ENCODE measurements around the gene CDC42EP1.
A peak's percentile ranks its signal among the peaks of the same experiment; 100 is the strongest.
"Not testable (repeated sequence)": the region's sequence is repeated elsewhere in the genome, so short reads cannot be mapped to it uniquely, and the experiment has no call there.

The CDC42EP1 gene

DNA sequence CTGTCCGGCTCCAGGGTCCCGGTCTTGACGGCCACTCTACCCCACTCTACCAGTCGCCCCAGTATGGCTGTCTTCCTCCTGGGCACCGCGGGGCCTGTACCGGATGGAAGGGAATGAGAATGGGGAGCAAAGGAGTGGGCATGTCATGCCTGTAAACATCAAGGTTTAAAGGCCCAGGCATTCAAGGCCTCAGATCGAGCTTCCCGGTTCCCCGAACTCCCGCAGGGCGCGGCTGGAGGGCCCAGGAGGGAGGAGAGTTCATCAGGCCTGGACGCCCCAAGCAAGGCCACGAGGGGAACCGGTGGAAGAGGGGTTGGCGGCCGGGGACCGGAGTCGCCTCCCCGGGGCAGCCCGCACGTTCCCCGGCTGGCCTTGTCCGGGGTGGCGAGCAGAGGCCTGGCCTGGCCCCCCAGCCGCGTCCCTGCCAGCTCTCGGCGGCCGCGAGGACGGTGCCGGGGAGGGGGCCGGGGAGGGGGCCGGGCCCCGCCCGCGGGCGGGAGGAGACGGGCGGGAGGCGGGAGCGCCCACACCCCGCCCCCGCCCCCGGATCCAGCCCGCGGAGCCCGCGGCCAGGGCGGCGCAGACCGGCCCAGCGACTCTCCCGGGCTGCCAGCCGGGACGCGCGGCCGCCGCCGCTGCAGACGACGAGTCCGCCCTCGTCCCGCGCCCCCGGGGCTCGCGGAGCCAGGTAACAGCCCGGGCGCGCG is at the start of gene CDC42EP1:
Gene CDC42EP1 (plus strand): TSS at position 580 of the 707 bp plus-strand sequence. CDS start 5,870 bp downstream, outside the sequence.
- DNase-seq, result no peak

- no peak for DNase-seq
Observed at GRCh38 chr22:37511395-37512104, 48.7 kb upstream of the CDC42EP1 start.

GRCh38 chr22:37514526-37515051 is 45.7 kb upstream of the CDC42EP1 start:
- DNase-seq, result no peak

DNA sequence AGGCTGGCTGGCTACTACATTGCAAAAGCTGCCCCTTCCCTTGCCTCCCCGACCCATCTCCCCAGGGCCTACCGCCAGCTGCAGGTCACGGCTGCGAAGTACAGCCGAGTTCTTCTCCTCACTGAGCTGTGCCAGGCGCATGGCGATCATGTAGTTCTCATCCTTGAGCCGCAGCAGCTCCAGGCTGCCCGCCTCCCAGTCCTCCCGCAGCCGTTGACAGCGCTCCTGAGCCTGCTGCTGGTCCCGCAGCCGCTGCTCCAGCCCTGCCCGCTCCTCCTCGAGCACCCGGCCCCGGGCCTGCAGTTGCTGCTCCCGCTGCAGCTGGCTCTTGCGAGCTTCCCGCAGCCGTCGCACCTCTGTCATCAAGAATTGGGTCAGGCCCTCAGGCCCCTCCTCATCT is 44.4 kb upstream of the CDC42EP1 start:
- DNase-seq, result no peak

GRCh38 chr22:37516456-37516855 is 43.8 kb upstream of the CDC42EP1 start:
- no peak for DNase-seq

GRCh38 chr22:37517826-37518450 is 42.3 kb upstream of the CDC42EP1 start:
- DNase-seq, result no peak

DNA sequence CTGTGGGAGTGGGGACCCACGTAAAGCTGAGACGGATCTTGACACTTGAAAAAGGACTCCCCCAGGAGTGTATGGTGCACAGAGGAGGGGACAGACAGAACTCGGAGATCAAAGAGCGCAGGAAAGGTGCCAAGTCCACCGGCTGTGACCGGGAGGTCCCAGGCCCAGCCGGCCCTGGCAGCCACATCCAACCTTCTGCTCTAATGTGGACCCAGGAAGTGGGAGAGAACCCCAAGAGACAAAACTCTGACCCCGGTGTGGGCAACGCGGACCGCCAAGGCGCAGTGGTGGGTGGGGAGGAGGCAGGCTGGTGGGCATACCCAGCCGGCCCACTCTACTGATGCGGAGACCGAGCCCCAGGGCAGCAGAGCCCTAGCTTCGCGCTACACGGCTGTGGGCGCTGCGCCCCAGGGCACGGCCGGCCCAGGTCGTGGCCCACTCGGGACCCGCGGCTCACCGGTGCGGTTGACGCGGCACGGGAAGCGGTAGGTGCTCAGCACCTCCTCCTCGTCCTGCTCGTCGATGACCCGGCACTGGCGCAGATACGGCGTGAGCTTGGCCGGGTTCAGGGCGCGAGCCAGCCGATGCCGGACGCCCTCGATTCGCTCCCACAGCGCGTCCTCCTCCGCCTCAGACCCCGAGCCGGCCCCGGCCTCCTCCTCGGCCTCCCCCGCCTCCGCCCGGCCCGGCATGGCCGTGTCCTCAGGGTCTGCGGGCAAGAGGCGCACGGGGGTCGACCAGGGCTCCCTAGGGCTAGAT is 41.6 kb upstream of the CDC42EP1 start:
- no peak for DNase-seq

DNA sequence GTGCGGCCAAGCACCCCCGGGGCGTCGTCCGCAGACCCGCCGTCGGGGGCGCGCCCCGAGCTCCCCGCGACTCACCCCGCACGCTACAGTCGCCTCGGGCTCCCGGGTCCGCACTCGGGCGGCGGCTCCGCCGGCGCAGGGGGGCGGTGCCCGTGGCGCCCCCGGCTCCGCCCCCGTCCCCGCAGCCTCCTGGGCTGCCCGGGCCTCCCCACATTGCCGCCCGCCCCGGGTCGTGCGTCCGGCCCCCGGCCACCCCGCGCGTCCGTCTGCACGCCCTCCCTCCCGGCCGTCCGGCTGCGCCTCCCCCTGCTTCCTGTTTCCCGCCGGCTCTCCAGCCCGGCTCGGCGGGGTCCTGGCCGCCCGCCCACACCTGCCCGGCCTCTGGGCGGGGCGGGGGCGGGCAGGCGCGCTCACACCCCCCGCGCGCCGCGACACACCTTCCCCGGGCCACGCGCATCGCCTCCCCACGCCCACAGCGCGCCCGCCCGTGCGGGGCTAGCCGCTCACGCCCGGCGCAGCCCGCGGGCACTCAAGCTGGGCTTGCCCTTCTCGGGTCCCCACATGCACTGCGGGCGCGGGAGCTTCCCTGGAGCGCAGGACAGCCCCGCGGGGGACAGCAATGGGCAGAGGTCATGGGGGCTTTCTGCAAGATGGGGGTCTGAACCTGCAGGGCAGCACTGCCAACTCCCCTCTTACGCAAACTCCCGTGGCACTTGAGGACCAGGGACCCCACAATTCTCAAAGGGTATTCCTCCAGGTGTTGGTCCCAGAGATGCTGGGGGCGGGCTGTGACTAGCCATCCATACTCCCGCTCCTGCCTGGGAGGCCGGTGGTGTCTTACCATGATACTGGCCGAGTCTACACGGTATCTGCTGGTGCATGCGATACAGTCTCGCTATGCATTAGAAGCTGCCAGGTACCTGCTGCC is 40.7 kb upstream of the CDC42EP1 start, which contains the start of gene CARD10:
Gene CARD10 (minus strand): TSS at position 148 of the 928 bp plus-strand sequence. CDS start 215 bp downstream, outside the sequence.
- no peak for DNase-seq

DNA sequence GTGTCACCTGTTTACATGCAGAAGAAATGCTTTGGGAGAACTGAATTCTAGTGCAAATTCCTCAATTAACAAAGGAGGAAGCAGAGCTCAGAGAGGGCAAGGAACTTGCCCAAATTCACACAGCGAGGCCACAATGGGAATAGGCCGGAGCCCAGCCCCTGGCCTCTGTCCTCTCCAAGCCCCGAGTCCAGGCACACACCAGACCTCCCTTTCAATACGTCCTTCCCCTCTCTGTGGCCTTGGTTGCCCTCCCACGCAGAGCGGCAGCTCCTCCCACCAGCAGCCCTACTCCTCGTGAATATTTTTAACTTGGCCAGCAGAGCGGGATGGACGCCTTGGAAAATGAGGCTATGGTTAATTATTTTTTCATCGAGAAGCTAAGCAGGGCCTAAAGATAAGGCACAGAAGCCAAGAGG is 39.5 kb upstream of the CDC42EP1 start:
- DNase-seq, result peak; percentile 80

DNA sequence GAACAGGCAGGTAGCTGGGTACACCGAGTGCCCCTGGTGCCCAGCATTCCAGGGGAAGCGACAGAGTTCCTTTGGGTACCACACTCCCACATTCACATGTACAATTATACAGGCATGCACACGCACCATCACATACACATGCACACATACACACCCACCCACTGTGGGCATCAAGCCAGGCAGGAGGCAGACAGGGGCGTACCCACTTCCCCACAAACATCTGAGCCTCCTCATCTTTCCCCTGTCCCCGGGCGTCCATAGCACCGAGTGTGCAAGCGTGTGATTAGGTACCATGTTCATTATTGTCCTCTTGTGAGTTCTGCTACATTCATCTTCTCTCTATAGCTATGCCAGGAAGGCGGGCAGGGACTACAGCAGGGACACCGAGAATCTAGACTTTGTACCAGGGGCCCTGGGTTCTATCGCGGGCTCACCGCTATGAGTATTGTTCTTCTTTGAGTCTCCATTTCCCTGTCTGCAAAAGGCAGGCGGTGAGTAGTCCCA is 39.0 kb upstream of the CDC42EP1 start:
- DNase-seq, result peak; percentile 76

- no peak for DNase-seq
Observed at GRCh38 chr22:37522482-37522881, 37.8 kb upstream of the CDC42EP1 start.

- DNase-seq, result no peak
Observed at GRCh38 chr22:37525073-37525745, 35.1 kb upstream of the CDC42EP1 start.

- DNase-seq, result no peak
Observed at GRCh38 chr22:37525746-37526350, 34.4 kb upstream of the CDC42EP1 start.

DNA sequence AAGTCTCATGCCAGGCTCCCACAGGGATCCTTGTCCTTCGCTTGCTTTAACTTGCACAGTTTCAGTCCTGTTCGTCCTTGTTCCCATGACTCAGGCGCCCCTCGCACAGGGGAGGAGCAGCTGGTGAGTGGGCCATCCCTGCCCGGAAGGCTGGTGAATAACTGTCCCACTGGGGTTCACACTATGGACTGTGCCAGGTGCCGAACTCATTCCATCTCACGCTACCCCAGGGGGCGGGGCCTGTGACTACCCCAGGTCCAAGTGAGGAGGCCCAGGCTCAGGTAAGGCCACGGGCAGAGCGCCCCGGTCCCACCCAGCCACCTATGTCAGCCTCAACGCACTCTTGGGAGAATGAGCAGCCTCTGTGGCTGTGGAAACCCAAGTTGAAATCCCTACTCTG is 33.9 kb upstream of the CDC42EP1 start:
- no peak for DNase-seq

DNA sequence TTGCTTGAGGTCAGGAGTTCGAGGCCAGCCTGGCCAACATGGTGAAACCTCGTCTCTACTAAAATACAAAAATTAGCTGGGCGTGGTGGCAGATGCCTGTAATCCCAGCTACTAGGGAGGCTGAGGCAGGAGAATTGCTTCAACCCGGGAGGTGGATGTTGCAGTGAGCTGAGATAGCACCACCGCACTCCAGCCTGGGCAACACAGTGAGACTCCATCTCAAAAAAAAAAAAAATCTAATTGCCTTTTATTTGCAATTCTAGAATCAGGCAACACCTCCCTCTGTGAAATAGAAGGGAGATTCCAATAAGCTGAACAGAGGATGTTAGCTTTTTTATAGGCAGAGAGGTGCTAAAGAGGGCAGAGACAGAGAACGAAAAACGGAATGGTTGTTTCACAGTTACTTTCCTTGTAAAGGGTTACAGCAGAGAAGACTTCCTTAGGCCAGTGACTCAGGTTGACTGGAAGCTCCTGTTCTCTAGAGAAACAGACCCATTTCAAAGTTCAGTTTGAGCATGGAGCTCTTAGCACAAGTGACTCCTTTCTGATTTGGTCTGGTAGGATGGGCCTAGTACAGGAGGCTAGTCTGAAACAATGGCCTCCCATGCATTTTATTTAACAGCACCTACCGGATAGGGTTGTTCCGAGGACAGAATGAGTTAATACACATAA is 33.1 kb upstream of the CDC42EP1 start:
- DNase-seq, result not testable (repeated sequence)

DNA sequence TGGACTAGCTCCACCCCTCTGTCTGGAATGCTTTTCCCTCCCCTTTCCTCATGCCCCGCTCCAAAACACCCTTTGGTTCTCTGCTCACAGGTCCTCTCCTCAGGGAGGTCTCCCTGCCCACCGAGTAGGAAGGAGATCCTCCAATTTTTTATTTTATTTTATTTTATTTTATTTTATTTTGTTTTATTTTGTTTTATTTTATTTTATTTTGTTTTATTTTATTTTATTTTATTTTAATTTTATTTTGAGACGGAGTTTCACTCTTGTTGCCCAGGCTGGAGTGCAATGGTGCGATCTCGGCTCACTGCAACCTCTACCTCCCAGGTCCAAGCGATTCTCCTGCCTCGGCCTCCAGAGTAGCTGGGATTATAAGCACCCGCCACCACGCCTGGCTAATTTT is 32.3 kb upstream of the CDC42EP1 start:
- not testable (repeated sequence) for DNase-seq

DNA sequence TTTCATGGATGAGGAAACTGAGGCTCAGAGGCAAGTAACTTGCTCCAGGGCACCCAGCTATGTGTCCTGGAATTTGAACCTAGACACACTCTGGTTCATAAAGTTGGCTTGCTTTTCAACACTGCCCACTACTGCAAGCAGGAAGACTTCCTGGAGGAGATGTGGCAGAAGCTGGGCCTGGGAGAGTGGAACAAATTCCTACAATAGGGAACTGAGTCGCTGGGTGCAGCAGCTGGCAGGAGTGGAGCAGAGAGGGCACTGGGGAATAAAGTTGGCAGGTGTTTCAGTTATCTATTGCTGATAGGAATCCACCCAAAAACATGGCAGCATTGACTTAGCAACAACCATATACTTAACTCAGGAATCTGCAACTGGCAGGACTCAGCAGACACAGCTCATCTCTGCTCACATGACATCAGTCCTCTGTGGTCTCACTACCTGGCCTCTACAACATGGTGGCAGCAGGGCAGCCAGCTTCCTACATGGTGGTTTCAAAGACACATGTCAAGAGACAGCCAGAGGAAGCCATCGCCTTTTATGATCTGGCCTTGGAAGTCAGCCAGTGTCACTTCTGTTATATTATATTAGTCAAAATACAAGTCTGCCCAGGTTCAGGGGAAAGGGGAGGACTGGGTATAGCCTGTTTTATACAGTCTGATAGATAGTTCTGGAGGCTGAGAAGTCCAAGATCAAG is 30.5 kb upstream of the CDC42EP1 start:
- peak; percentile 65 for DNase-seq

GRCh38 chr22:37533995-37534394 is 26.3 kb upstream of the CDC42EP1 start:
- peak; percentile 77 for DNase-seq

DNA sequence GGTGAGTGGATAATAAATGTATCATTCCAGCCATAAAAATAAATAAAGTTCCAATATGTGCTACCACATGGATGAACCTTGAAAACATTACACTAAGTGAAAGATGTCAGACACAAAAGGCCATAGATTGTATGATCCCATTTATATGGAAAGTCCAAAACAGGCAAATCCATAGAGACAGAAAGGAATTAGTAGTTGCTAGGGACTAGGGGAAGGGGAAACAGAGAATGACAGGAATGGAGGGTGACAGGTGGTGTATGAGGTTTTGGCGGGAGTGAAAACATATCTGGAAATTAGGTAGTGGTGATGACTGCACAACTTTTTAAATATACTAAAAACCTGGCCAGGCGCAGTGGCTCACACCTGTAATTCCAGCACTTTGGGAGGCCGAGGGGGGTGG is 25.8 kb upstream of the CDC42EP1 start:
- no peak for DNase-seq

Data from hematopoietic multipotent progenitor cell treated with erythropoietin and hydrocortisone succinate and interleukin-3 and kit ligand, for 8 days (in vitro differentiated cells).